ENCODE results near the gene COPG1. TPM values are rescaled to one million over a fixed set of nuclear protein-coding genes. Genes with fewer than 3 reads are reported as not detected.
A peak's percentile ranks its signal among the peaks of the same experiment; 100 is the strongest.

COPG1 gene
- total RNA-seq, 5 donors from 2014 or later (not counting 1 experiment from before 2014, with no cell fraction given): 96.0 to 139 (median 116) TPM

GRCh38 chr3:129266651-129267050, 17.2 kb downstream of the COPG1 start:
- Histone ChIP-seq H3K27me3 (replicated peaks in 1 of 2; ENCODE audit: control insufficient read depth in 2 of 2, extremely low read depth in 1 of 2, insufficient read depth in 2 of 2, low read length in 1 of 2) (no peaks in the 10 kb centered on the region), H3K36me3 (ENCODE audit: control insufficient read depth in 2 of 2, extremely low read depth in 1 of 2, insufficient read depth in 1 of 2, low read length in 1 of 2) (peaks cover 32 to 98% of the 10 kb centered on the region in 2 donors), H3K27ac (ENCODE audit: low read length) (no peak overlapping the region), H3K4me3 (ENCODE audit: control insufficient read depth in 1 of 2, extremely low read depth in 1 of 2, low read length in 1 of 2) (no peak overlapping the region), H3K4me1 (ENCODE audit: control insufficient read depth in 1 of 2, extremely low read depth in 1 of 2, insufficient read depth in 2 of 2, low read length in 2 of 2) (no peaks in the 10 kb centered on the region), H3K9me3 (no peaks in the 10 kb centered on the region)
- Mint-ChIP-seq H3K9me3 (no peaks in the 10 kb centered on the region), H3K36me3 (peaks cover 57% of the 10 kb centered on the region), H3K4me3 (no peak overlapping the region), H3K27ac (peak overlapping the region in 1 of 2 donors; percentile 11), H3K27me3 (no peaks in the 10 kb centered on the region), H3K4me1 (peaks cover 1 to 7% (median 2%) of the 10 kb centered on the region in 3 donors)
- ATAC-seq (replicated peaks in 1 of 4) (no peak), DNase-seq (no peak)
- ChIA-PET POLR2A (interaction anchor here in 1 of 2 donors (0.7 kb wide), 1 partner anchor 27 kb away, joined by 4 read pairs; no protein-coding TSS in a partner anchor), CTCF (interaction anchor here in 1 of 2 donors (0.6 kb wide), 1 partner anchor 164 kb away, joined by 3 read pairs; no protein-coding TSS in a partner anchor)
- WGBS (ENCODE audit: insufficient coverage): 100% methylated on average over 3 of the region's 4 CpGs

- no peaks in the 10 kb centered on the region for H3K27me3 Mint-ChIP-seq
- no peak overlapping the region for H3K27ac Mint-ChIP-seq
- no peaks in the 10 kb centered on the region for H3K4me1 ChIP-seq (ENCODE audit: control insufficient read depth in 1 of 2, extremely low read depth in 1 of 2, insufficient read depth in 2 of 2, low read length in 2 of 2)
- H3K4me3 Mint-ChIP-seq: no peak overlapping the region
- H3K9me3 ChIP-seq: no peaks in the 10 kb centered on the region
- ATAC-seq (replicated peaks in 1 of 4): no peak
- ChIA-PET CTCF (no interaction called here), POLR2A (no interaction called here)
- H3K36me3 Mint-ChIP-seq: peaks cover 51% of the 10 kb centered on the region
- no peaks in the 10 kb centered on the region for H3K9me3 Mint-ChIP-seq
- peaks cover 31 to 96% of the 10 kb centered on the region in 2 donors for H3K36me3 ChIP-seq (ENCODE audit: control insufficient read depth in 2 of 2, extremely low read depth in 1 of 2, insufficient read depth in 1 of 2, low read length in 1 of 2)
- WGBS (ENCODE audit: insufficient coverage): 86% methylated on average over 1 of the region's 4 CpGs
- no peak overlapping the region for H3K4me3 ChIP-seq (ENCODE audit: control insufficient read depth in 1 of 2, extremely low read depth in 1 of 2, low read length in 1 of 2)
- no peaks in the 10 kb centered on the region for H3K27me3 ChIP-seq (replicated peaks in 1 of 2; ENCODE audit: control insufficient read depth in 2 of 2, extremely low read depth in 1 of 2, insufficient read depth in 2 of 2, low read length in 1 of 2)
- no peak for DNase-seq
- no peak overlapping the region for H3K27ac ChIP-seq (ENCODE audit: low read length)
- peaks cover 0 to under 1% (median 0%) of the 10 kb centered on the region in 3 donors for H3K4me1 Mint-ChIP-seq
Observed at GRCh38 chr3:129268396-129268795, 19.0 kb downstream of the COPG1 start.

- ATAC-seq (replicated peaks in 1 of 4) (no peak), DNase-seq (no peak)
- Mint-ChIP-seq H3K27ac (no peak overlapping the region), H3K9me3 (no peaks in the 10 kb centered on the region), H3K4me1 (peaks cover 0 to 5% (median 0%) of the 10 kb centered on the region in 3 donors), H3K27me3 (no peaks in the 10 kb centered on the region), H3K36me3 (peaks cover 61% of the 10 kb centered on the region), H3K4me3 (no peak overlapping the region)
- Histone ChIP-seq H3K4me1 (ENCODE audit: control insufficient read depth in 1 of 2, extremely low read depth in 1 of 2, insufficient read depth in 2 of 2, low read length in 2 of 2) (no peaks in the 10 kb centered on the region), H3K27ac (ENCODE audit: low read length) (no peak overlapping the region), H3K4me3 (ENCODE audit: control insufficient read depth in 1 of 2, extremely low read depth in 1 of 2, low read length in 1 of 2) (no peak overlapping the region), H3K9me3 (no peaks in the 10 kb centered on the region), H3K36me3 (ENCODE audit: control insufficient read depth in 2 of 2, extremely low read depth in 1 of 2, insufficient read depth in 1 of 2, low read length in 1 of 2) (peaks cover 21 to 93% of the 10 kb centered on the region in 2 donors), H3K27me3 (replicated peaks in 1 of 2; ENCODE audit: control insufficient read depth in 2 of 2, extremely low read depth in 1 of 2, insufficient read depth in 2 of 2, low read length in 1 of 2) (no peaks in the 10 kb centered on the region)
- 94% methylated on average over 11 of the region's 11 CpGs for WGBS (ENCODE audit: insufficient coverage)
- CTCF ChIA-PET: no interaction called here
- POLR2A ChIA-PET: no interaction called here
Observed at GRCh38 chr3:129271674-129272073, 22.3 kb downstream of the COPG1 start.

- Histone ChIP-seq H3K27me3 (replicated peaks in 1 of 2; ENCODE audit: control insufficient read depth in 2 of 2, extremely low read depth in 1 of 2, insufficient read depth in 2 of 2, low read length in 1 of 2) (no peaks in the 10 kb centered on the region), H3K4me3 (ENCODE audit: control insufficient read depth in 1 of 2, extremely low read depth in 1 of 2, low read length in 1 of 2) (no peak overlapping the region), H3K27ac (ENCODE audit: low read length) (no peak overlapping the region), H3K36me3 (ENCODE audit: control insufficient read depth in 2 of 2, extremely low read depth in 1 of 2, insufficient read depth in 1 of 2, low read length in 1 of 2) (peaks cover 8 to 56% of the 10 kb centered on the region in 2 donors), H3K4me1 (ENCODE audit: control insufficient read depth in 1 of 2, extremely low read depth in 1 of 2, insufficient read depth in 2 of 2, low read length in 2 of 2) (peaks cover 6 to 24% of the 10 kb centered on the region in 2 experiments), H3K9me3 (no peaks in the 10 kb centered on the region)
- Mint-ChIP-seq H3K4me3 (no peak overlapping the region), H3K4me1 (peaks cover 20 to 36% (median 24%) of the 10 kb centered on the region in 3 donors), H3K36me3 (peaks cover 30% of the 10 kb centered on the region), H3K27me3 (no peaks in the 10 kb centered on the region), H3K9me3 (no peaks in the 10 kb centered on the region), H3K27ac (peak overlapping the region in 1 of 2 donors; percentile 61)
- CTCF ChIA-PET: no interaction called here
- ATAC-seq (replicated peaks in 1 of 4) (no peak), DNase-seq (peak in 1 of 35 experiments; percentile 21)
- no CpG with 5 or more reads among the region's 2 CpGs for WGBS (ENCODE audit: insufficient coverage)
- POLR2A ChIA-PET: interaction anchor here in 1 of 2 donors (4.2 kb wide), 1 partner anchor 40 kb away, joined by 21 read pairs; a partner anchor contains a TSS
Observed at GRCh38 chr3:129276385-129276784, 27.0 kb downstream of the COPG1 start.

GRCh38 chr3:129277829-129278271, 28.4 kb downstream of the COPG1 start:
- Mint-ChIP-seq H3K4me3 (peak overlapping the region; percentile 83 to 89 (median 87)), H3K36me3 (peaks cover 25% of the 10 kb centered on the region), H3K4me1 (peaks cover 34 to 50% (median 38%) of the 10 kb centered on the region in 3 donors), H3K27ac (peak overlapping the region; percentile 89 to 90), H3K27me3 (no peaks in the 10 kb centered on the region), H3K9me3 (no peaks in the 10 kb centered on the region)
- ChIA-PET CTCF (no interaction called here), POLR2A (interaction anchor here (0.6 to 4.2 kb wide), 4 partner anchors 38 to 616 kb away, joined by 3 to 21 read pairs (median 10); partner anchors contain the start of gene TMCC1 (in 1 of the 2))
- H3K4me3 ChIP-seq (ENCODE audit: control insufficient read depth in 1 of 2, extremely low read depth in 1 of 2, low read length in 1 of 2): peak overlapping the region in 1 of 2 donors; percentile 74
- 94% methylated on average over 6 of the region's 11 CpGs for WGBS (ENCODE audit: insufficient coverage)
- no peaks in the 10 kb centered on the region for H3K27me3 ChIP-seq (replicated peaks in 1 of 2; ENCODE audit: control insufficient read depth in 2 of 2, extremely low read depth in 1 of 2, insufficient read depth in 2 of 2, low read length in 1 of 2)
- peak overlapping the region; percentile 91 for H3K27ac ChIP-seq (ENCODE audit: low read length)
- H3K4me1 ChIP-seq (ENCODE audit: control insufficient read depth in 1 of 2, extremely low read depth in 1 of 2, insufficient read depth in 2 of 2, low read length in 2 of 2): peaks cover 6 to 34% of the 10 kb centered on the region in 2 experiments
- DNase-seq (peak in 4 of 35 experiments; percentile 1 to 9 (median 6)), ATAC-seq (replicated peaks in 1 of 4) (no peak)
- peaks cover 4 to 42% of the 10 kb centered on the region in 2 donors for H3K36me3 ChIP-seq (ENCODE audit: control insufficient read depth in 2 of 2, extremely low read depth in 1 of 2, insufficient read depth in 1 of 2, low read length in 1 of 2)
- no peaks in the 10 kb centered on the region for H3K9me3 ChIP-seq

- no peaks in the 10 kb centered on the region for H3K27me3 Mint-ChIP-seq
- Histone ChIP-seq H3K4me1 (ENCODE audit: control insufficient read depth in 1 of 2, extremely low read depth in 1 of 2, insufficient read depth in 2 of 2, low read length in 2 of 2) (peaks cover 6 to 38% of the 10 kb centered on the region in 2 experiments), H3K27ac (ENCODE audit: low read length) (peak within 1 kb of the TSS; percentile 95), H3K27me3 (replicated peaks in 1 of 2; ENCODE audit: control insufficient read depth in 2 of 2, extremely low read depth in 1 of 2, insufficient read depth in 2 of 2, low read length in 1 of 2) (no peaks in the 10 kb centered on the region), H3K9me3 (no peaks in the 10 kb centered on the region), H3K4me3 (ENCODE audit: control insufficient read depth in 1 of 2, extremely low read depth in 1 of 2, low read length in 1 of 2) (peak within 1 kb of the TSS; percentile 84 to 94), H3K36me3 (ENCODE audit: control insufficient read depth in 2 of 2, extremely low read depth in 1 of 2, insufficient read depth in 1 of 2, low read length in 1 of 2) (peaks cover 4 to 37% of the 10 kb centered on the region in 2 donors)
- WGBS (ENCODE audit: insufficient coverage): under 1% methylated on average over 43 of the region's 44 CpGs
- H3K4me3 Mint-ChIP-seq: peak within 1 kb of the TSS; percentile 83 to 96 (median 94)
- ATAC-seq (replicated peaks in 1 of 4) (peak; percentile 92 to 96 (median 92)), DNase-seq (peak; percentile 90 to 97 (median 95))
- POLR2A ChIA-PET: interaction anchor here (0.6 to 4.2 kb wide), 3 partner anchors 29 to 38 kb away, joined by 3 to 21 read pairs (median 15); partner anchors contain the start of gene COPG1 (in 1 of the 2)
- H3K27ac Mint-ChIP-seq: peak within 1 kb of the TSS; percentile 95 to 96
- peaks cover 39 to 56% (median 44%) of the 10 kb centered on the region in 3 donors for H3K4me1 Mint-ChIP-seq
- no peaks in the 10 kb centered on the region for H3K9me3 Mint-ChIP-seq
- CTCF ChIA-PET: interaction anchor here in 1 of 2 donors (0.6 to 2.4 kb wide), 3 partner anchors 29 to 98 kb away, joined by 3 to 12 read pairs (median 5); partner anchors contain the start of gene COPG1
- peaks cover 25% of the 10 kb centered on the region for H3K36me3 Mint-ChIP-seq
Observed at GRCh38 chr3:129278439-129278965, 29.1 kb downstream of the COPG1 start, which contains the start of gene HMCES. Gene HMCES (plus strand): TSS chr3:129278870. CDS start chr3:129279733, 863 bp downstream.

Measured in T-cell (primary cell).